Cardiac fibroblast (primary cell): Measurements from ENCODE around the gene GRK4.

ENCODE experiments used
- DNase-seq, 2 donors: peaks; one replicate each; pipeline versions ENCODE4 v3.0.0 to v3.0.0-alpha.2; 2010; ENCODE audit warnings: low read depth in 2 of 2
- H3K4me3 ChIP-seq, 2 donors: replicated peaks in 1 of 2; 1 replicate in 1 of 2; 2 replicates in 1 of 2; pipeline ENCODE4 v1.5.1; 2011; ENCODE audit warnings: low read depth in 2 of 2, low read length in 2 of 2, mild to moderate bottlenecking in 2 of 2, moderate library complexity in 1 of 2
- CTCF ChIP-seq: IDR thresholded peaks from one replicate; pipeline ENCODE4 v1.5.1; 2011; ENCODE audit warnings: low read depth, mild to moderate bottlenecking, low read length, inconsistent platforms

The GRK4 gene

GRCh38 chr4:2991243-2991642 is 27.9 kb downstream of the GRK4 start:
- TF ChIP-seq CTCF = no peak
- H3K4me3 ChIP-seq = no peak overlapping the region
- no peak for DNase-seq

- no peak for DNase-seq
- no peak for TF ChIP-seq CTCF
- H3K4me3 ChIP-seq = no peak overlapping the region
Measured at GRCh38 chr4:2994917-2995316, 31.5 kb downstream of the GRK4 start.

- no peak overlapping the region for H3K4me3 ChIP-seq
- no peak for TF ChIP-seq CTCF
- DNase-seq = peak in 1 of 2 donors; percentile 26
Measured at GRCh38 chr4:2995546-2996265, 32.3 kb downstream of the GRK4 start.

- no peak for TF ChIP-seq CTCF
- DNase-seq = no peak
- H3K4me3 ChIP-seq = no peak overlapping the region
Measured at GRCh38 chr4:2996415-2996814, 33.0 kb downstream of the GRK4 start.

GRCh38 chr4:3007724-3008123 is 44.4 kb downstream of the GRK4 start:
- H3K4me3 ChIP-seq = no peak overlapping the region
- TF ChIP-seq CTCF = no peak
- DNase-seq = no peak

GRCh38 chr4:3009422-3009821 is 46.1 kb downstream of the GRK4 start:
- TF ChIP-seq CTCF = peak; percentile 20
- no peak overlapping the region for H3K4me3 ChIP-seq
- DNase-seq = peak; percentile 15 to 17

GRCh38 chr4:3010577-3010976 is 47.2 kb downstream of the GRK4 start:
- DNase-seq = peak in 1 of 2 donors; percentile 24
- TF ChIP-seq CTCF = no peak
- no peak overlapping the region for H3K4me3 ChIP-seq
